ENCODE measurements around the gene NOL4L. TPM values are rescaled to one million over a fixed set of nuclear protein-coding genes. Genes with fewer than 3 reads are reported as not detected.

The NOL4L gene
- total RNA-seq, 1 donor from 2014 or later, result 30.5 TPM

GRCh38 chr20:32433311-32434021 is 151.7 kb downstream of the NOL4L start:
- H3K27ac Mint-ChIP-seq (ENCODE audit: unreplicated experiment), result no peak overlapping the region
- no peak for DNase-seq (ENCODE audit: extremely low spot score, unreplicated experiment)
- TF ChIP-seq CTCF (IDR thresholded peaks at IDR 0.05), result no peak
- peaks cover 55% of the 10 kb centered on the region for H3K36me3 Mint-ChIP-seq (ENCODE audit: unreplicated experiment)
- H3K27me3 Mint-ChIP-seq (ENCODE audit: unreplicated experiment), result no peaks in the 10 kb centered on the region
- H3K9me3 Mint-ChIP-seq (ENCODE audit: unreplicated experiment), result no peaks in the 10 kb centered on the region
- H3K4me1 Mint-ChIP-seq (ENCODE audit: unreplicated experiment), result no peaks in the 10 kb centered on the region
- no peak overlapping the region for H3K4me3 Mint-ChIP-seq (ENCODE audit: unreplicated experiment)

GRCh38 chr20:32432277-32432676 is 152.9 kb downstream of the NOL4L start:
- TF ChIP-seq CTCF (IDR thresholded peaks at IDR 0.05), result no peak
- Mint-ChIP-seq H3K36me3 (ENCODE audit: unreplicated experiment) (peaks cover 61% of the 10 kb centered on the region), H3K27ac (ENCODE audit: unreplicated experiment) (no peak overlapping the region), H3K27me3 (ENCODE audit: unreplicated experiment) (no peaks in the 10 kb centered on the region), H3K4me3 (ENCODE audit: unreplicated experiment) (no peak overlapping the region), H3K9me3 (ENCODE audit: unreplicated experiment) (no peaks in the 10 kb centered on the region), H3K4me1 (ENCODE audit: unreplicated experiment) (no peaks in the 10 kb centered on the region)
- no peak for DNase-seq (ENCODE audit: extremely low spot score, unreplicated experiment)

- H3K27ac Mint-ChIP-seq (ENCODE audit: unreplicated experiment), result no peak overlapping the region
- peaks cover 60% of the 10 kb centered on the region for H3K36me3 Mint-ChIP-seq (ENCODE audit: unreplicated experiment)
- no peak for TF ChIP-seq CTCF (IDR thresholded peaks at IDR 0.05)
- H3K4me1 Mint-ChIP-seq (ENCODE audit: unreplicated experiment), result no peaks in the 10 kb centered on the region
- H3K9me3 Mint-ChIP-seq (ENCODE audit: unreplicated experiment), result no peaks in the 10 kb centered on the region
- H3K4me3 Mint-ChIP-seq (ENCODE audit: unreplicated experiment), result no peak overlapping the region
- no peaks in the 10 kb centered on the region for H3K27me3 Mint-ChIP-seq (ENCODE audit: unreplicated experiment)
- no peak for DNase-seq (ENCODE audit: extremely low spot score, unreplicated experiment)
These were observed 153.7 kb downstream of the NOL4L start for GRCh38 chr20:32431457-32431856.

GRCh38 chr20:32429745-32430360 is 155.3 kb downstream of the NOL4L start:
- Mint-ChIP-seq H3K27ac (ENCODE audit: unreplicated experiment) (no peak overlapping the region), H3K9me3 (ENCODE audit: unreplicated experiment) (no peaks in the 10 kb centered on the region), H3K36me3 (ENCODE audit: unreplicated experiment) (peaks cover 64% of the 10 kb centered on the region), H3K27me3 (ENCODE audit: unreplicated experiment) (no peaks in the 10 kb centered on the region), H3K4me3 (ENCODE audit: unreplicated experiment) (no peak overlapping the region), H3K4me1 (ENCODE audit: unreplicated experiment) (no peaks in the 10 kb centered on the region)
- no peak for DNase-seq (ENCODE audit: extremely low spot score, unreplicated experiment)
- TF ChIP-seq CTCF (IDR thresholded peaks at IDR 0.05), result no peak

GRCh38 chr20:32429343-32429742 is 155.8 kb downstream of the NOL4L start:
- TF ChIP-seq CTCF (IDR thresholded peaks at IDR 0.05), result no peak
- Mint-ChIP-seq H3K4me3 (ENCODE audit: unreplicated experiment) (no peak overlapping the region), H3K27ac (ENCODE audit: unreplicated experiment) (no peak overlapping the region), H3K4me1 (ENCODE audit: unreplicated experiment) (no peaks in the 10 kb centered on the region), H3K9me3 (ENCODE audit: unreplicated experiment) (no peaks in the 10 kb centered on the region), H3K36me3 (ENCODE audit: unreplicated experiment) (peaks cover 64% of the 10 kb centered on the region), H3K27me3 (ENCODE audit: unreplicated experiment) (no peaks in the 10 kb centered on the region)
- DNase-seq (ENCODE audit: extremely low spot score, unreplicated experiment), result no peak
